Activated naive CD4-positive, alpha-beta T cell treated with anti-CD3 and anti-CD28 coated beads, Interleukin-2, amount 50 U/mL, for 24 hours (primary cell): ENCODE results near the gene AP3B1.
"Not testable (repeated sequence)": the region's sequence is repeated elsewhere in the genome, so short reads cannot be mapped to it uniquely, and the experiment has no call there.

Source experiments
- H3K27ac Mint-ChIP-seq: one replicate; pipeline ENCODE4 v1.8.0; 2021; ENCODE audit warnings: mild to moderate bottlenecking, mixed read lengths
- H3K27me3 Mint-ChIP-seq: one replicate; pipeline ENCODE4 v1.8.0; 2021; ENCODE audit warnings: mixed read lengths
- H3K36me3 Mint-ChIP-seq: one replicate; pipeline ENCODE4 v1.8.0; 2021; ENCODE audit warnings: mixed read lengths
- H3K4me1 Mint-ChIP-seq: one replicate; pipeline ENCODE4 v1.8.0; 2021; ENCODE audit warnings: mixed read lengths
- H3K4me3 Mint-ChIP-seq: one replicate; pipeline ENCODE4 v1.8.0; 2021; ENCODE audit warnings: mild to moderate bottlenecking, mixed read lengths
- H3K9me3 Mint-ChIP-seq: one replicate; pipeline ENCODE4 v1.8.0; 2021; ENCODE audit warnings: mixed read lengths

The AP3B1 gene

DNA sequence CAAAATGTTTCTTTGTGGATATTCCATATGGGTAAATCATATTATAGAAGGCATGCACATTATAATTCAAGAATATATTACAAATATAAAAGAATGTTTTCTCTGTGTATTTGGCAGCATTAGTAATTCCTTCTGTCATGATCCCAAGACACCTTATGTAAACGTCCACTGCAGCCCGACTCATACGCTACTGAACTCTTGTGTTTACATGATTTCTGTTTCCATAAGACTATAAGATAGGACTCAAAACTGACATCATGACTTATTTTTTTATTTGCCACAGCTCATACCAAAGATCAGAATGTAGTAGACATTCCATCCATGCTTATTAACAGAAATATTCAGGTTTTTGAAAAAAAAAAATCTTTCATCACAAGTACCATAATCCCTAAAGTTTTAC lies 234.1 kb downstream of the AP3B1 start:
- Mint-ChIP-seq H3K4me3 (no peak overlapping the region), H3K27me3 (no peaks in the 10 kb centered on the region), H3K4me1 (peaks cover 3% of the 10 kb centered on the region), H3K27ac (no peak overlapping the region), H3K9me3 (no peaks in the 10 kb centered on the region), H3K36me3 (peaks cover 5% of the 10 kb centered on the region)

DNA sequence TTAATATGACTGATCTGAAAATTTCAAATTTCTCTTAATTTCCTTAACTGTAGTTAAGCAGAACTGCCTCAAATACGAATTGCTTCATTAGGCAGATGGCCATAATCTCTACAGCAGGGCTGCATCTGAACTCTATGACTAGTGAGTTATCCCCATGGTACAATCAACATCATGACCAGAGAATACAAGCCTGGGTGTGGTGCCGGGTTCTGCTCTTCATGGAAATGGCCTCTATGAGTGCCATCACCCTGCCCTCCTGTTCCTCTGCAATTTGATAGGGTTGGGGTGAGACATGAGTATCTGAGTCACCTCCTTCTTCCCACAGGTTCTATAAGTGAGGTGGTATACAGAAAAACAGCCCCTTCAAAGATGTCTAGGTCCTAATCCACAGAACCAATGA lies 235.9 kb downstream of the AP3B1 start:
- Mint-ChIP-seq H3K4me3 (no peak overlapping the region), H3K9me3 (no peaks in the 10 kb centered on the region), H3K27ac (no peak overlapping the region), H3K4me1 (peaks cover 3% of the 10 kb centered on the region), H3K27me3 (no peaks in the 10 kb centered on the region), H3K36me3 (peaks cover 8% of the 10 kb centered on the region)

DNA sequence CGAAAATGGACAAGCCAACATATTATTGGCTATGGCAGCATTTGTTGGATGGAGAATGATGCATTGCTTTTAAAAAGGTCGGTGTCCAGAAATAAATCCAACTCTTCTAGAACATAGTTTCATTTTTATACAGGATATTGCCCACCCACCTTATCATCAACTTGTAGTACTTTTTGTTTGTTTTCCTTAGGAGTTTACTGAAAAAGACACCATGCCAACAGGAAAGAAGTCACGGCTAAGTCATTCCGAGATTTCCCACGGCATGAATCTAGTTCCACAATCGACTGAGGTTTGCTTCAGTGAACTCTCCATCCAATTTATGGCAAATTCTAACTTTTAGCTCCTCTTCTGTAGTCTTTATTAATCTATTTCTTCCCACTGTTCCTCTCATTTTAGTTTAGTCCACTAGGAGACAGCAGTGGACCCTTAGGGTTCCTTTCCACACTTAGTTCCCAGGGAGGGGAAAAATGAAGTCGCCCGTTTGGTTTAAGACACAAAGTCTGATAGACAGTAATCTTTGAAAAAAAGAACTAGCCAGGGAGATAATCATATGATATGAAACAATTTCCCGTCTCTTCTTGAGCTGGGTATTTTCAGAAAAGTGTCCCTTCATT lies 237.5 kb downstream of the AP3B1 start:
- no peak overlapping the region for H3K27ac Mint-ChIP-seq
- H3K27me3 Mint-ChIP-seq = no peaks in the 10 kb centered on the region
- H3K4me1 Mint-ChIP-seq = peaks cover 3% of the 10 kb centered on the region
- no peak overlapping the region for H3K4me3 Mint-ChIP-seq
- peaks cover 9% of the 10 kb centered on the region for H3K36me3 Mint-ChIP-seq
- no peaks in the 10 kb centered on the region for H3K9me3 Mint-ChIP-seq

DNA sequence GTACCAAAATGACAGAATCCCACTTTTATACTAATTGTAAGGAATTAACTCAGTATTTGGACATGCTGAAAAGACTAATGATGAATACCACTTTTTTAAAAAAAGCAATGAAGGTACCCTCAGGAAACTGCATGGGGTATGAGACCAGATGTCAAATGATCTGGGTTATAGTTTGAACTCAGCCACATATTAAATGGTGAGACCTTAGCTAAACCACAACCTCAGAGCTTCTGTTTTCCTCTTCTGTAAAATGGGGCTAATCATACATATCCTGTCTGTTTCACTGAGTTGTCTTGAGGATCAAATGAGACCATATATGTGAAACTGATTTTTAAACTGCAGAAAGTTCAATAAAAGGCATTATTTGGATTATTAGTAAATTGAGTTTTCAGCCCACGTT lies 238.4 kb downstream of the AP3B1 start:
- peaks cover 9% of the 10 kb centered on the region for H3K36me3 Mint-ChIP-seq
- no peaks in the 10 kb centered on the region for H3K9me3 Mint-ChIP-seq
- peaks cover 3% of the 10 kb centered on the region for H3K4me1 Mint-ChIP-seq

DNA sequence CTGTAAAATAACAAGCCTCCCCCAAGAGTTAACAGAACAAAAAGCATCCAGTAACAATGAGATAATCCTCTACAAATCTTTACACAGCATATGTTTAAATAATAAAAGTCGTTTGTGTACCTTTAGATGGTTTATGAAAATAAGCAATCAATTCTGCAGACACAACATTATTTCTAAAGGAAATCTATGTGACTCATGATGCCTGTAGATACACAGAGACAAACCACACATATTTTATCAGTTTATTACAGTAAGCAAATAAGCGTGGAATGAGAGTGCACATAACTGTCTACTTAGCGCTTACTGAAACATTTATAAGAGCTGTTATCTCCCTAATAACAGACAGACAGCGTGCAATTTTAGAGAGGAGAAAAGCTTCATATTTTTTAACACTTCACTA lies 243.6 kb downstream of the AP3B1 start:
- no peak overlapping the region for H3K4me3 Mint-ChIP-seq
- peaks cover 7% of the 10 kb centered on the region for H3K9me3 Mint-ChIP-seq
- H3K4me1 Mint-ChIP-seq = no peaks in the 10 kb centered on the region
- no peaks in the 10 kb centered on the region for H3K27me3 Mint-ChIP-seq
- peaks cover 16% of the 10 kb centered on the region for H3K36me3 Mint-ChIP-seq
- no peak overlapping the region for H3K27ac Mint-ChIP-seq

More for the DNA sequence above, 238.4 kb downstream of the AP3B1 start:
- H3K27ac Mint-ChIP-seq = no peak overlapping the region
- H3K4me3 Mint-ChIP-seq = no peak overlapping the region
- H3K27me3 Mint-ChIP-seq = no peaks in the 10 kb centered on the region

DNA sequence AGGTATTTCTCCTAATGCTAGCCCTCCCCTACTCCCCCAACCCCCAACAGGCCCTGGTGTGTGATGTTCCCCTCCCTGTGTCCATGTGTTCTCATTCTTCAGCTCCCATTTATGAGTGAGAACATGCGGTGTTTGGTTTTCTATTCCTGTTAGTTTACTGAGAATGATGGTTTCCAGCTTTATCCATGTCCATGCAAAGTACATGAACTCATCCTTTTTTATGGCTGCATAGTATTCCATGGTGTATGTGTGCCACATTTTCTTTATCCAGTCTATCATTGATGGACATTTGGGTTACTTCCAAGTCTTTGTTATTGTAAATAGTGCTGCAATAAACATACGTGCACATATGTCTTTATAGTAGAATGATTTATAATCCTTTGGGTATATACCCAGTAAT lies 247.7 kb downstream of the AP3B1 start:
- H3K27ac Mint-ChIP-seq, H3K27me3 Mint-ChIP-seq, H3K9me3 Mint-ChIP-seq, H3K4me3 Mint-ChIP-seq, H3K4me1 Mint-ChIP-seq: not testable (repeated sequence)
- peaks cover 22% of the 10 kb centered on the region for H3K36me3 Mint-ChIP-seq

DNA sequence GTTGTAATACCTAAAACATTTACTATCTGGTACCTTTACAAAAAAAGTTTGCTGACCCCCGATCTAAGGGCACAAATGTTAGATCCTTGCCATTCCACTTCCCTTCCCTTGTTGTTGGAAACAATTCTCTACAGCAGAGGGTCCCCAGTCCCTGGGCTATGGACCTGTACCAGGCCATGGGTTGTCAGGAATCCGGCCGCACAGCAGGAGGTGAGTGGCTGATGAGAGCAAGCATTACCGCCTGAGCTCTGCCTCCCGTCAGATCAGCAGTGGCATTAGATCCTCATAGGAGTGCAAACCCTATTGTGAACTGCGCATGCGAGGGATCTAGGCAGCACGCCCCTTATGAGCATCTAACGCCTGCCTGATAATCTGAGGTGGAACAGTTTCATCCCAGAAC lies 248.5 kb downstream of the AP3B1 start:
- Mint-ChIP-seq H3K27ac (no peak overlapping the region), H3K4me3 (no peak overlapping the region), H3K36me3 (peaks cover 22% of the 10 kb centered on the region), H3K4me1 (no peaks in the 10 kb centered on the region), H3K9me3 (peaks cover 7% of the 10 kb centered on the region), H3K27me3 (no peaks in the 10 kb centered on the region)

DNA sequence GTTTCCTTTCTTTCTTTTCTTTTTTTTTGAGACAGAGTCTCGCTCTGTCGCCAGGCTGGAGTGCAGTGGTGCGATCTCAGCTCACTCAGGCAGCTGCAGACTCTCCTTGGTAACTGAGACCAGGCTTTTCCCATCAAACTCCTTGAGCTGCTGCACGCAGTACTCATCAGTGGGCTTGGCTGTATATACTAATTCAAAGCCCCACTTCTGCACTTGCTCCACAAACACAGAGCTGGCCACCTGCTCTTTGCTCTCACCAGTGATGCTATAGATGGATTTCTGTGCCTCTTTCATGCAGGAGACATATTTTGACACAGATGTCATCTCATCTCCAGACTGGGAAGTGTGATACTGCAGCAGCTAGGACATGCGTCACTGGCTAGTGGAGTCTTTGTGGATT lies 252.7 kb downstream of the AP3B1 start:
- Mint-ChIP-seq H3K4me1 (no peaks in the 10 kb centered on the region), H3K27ac (no peak overlapping the region), H3K9me3 (no peaks in the 10 kb centered on the region), H3K27me3 (no peaks in the 10 kb centered on the region), H3K4me3 (no peak overlapping the region), H3K36me3 (peaks cover 25% of the 10 kb centered on the region)

DNA sequence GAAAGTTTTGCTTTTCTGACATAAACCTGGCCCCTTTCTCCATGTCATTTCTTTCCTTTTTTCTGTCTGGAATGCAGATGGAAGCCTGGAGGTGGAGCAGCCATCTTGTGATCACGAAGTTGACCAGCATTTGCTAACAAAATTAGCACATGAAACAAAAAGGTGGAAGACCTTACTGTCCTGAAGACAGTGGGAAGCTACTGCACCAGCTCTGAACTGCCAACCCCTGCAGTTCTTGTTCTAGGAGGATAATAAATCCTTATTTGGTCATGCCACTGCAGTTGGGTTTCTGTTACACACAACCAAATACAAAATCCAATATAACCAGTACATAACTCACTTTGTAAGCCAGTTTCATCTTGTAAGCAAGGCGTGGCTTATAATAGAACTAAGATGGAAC lies 269.0 kb downstream of the AP3B1 start:
- Mint-ChIP-seq H3K36me3 (peaks cover 19% of the 10 kb centered on the region), H3K9me3 (no peaks in the 10 kb centered on the region), H3K27me3 (no peaks in the 10 kb centered on the region), H3K4me3 (no peak overlapping the region), H3K4me1 (no peaks in the 10 kb centered on the region), H3K27ac (no peak overlapping the region)

DNA sequence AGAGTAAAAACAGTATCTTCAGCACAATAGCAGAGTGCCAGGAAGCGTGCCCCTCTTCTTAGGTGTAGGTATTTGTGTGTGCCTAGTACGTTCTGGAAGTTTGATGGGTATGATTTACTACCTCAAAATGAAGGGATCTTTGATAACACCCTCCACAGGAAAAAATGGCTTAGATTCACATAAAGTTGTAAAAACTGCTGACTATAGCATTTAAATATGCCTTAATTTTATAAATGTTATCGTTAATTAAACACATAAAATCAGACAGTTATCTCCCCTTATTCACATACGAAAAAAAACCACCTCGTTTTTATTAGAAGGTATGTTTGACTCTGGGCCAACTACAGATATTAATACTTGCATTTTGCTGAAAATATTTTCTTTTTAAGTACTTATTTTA lies 274.8 kb downstream of the AP3B1 start:
- Mint-ChIP-seq H3K27ac (no peak overlapping the region), H3K4me3 (no peak overlapping the region), H3K9me3 (no peaks in the 10 kb centered on the region), H3K4me1 (no peaks in the 10 kb centered on the region), H3K27me3 (no peaks in the 10 kb centered on the region), H3K36me3 (peaks cover 16% of the 10 kb centered on the region)

DNA sequence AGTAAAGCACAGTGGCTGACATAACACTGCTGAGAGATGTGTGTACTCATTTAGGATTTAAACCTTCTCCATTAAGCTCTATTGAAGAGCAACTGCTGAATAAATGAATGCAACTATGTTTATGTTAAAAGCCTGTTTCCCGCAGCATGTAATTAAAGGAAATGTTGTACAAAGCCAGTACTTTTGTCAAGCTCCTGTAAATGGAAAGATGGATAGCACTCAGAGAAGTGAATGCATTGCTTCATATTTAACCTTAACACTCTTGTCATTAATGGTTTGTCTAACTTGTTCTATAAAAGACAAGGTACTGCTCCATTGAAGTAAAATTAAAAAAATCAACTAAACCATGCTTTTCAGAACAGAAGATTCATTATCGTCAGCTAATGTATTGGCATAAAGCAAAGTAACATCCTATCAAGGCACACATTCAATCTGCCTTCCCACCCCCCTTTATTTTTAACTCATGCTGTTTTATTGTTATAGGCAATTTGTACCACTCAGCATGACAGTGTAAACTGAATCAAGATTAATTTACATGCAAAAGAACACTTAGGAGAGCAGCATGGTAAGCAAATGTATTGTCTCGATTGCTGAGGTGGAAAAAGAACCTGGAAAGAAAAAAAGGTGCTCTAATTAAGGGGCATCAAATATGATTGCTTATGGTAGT lies 277.5 kb downstream of the AP3B1 start:
- H3K9me3 Mint-ChIP-seq = no peaks in the 10 kb centered on the region
- H3K36me3 Mint-ChIP-seq = peaks cover 12% of the 10 kb centered on the region
- no peak overlapping the region for H3K27ac Mint-ChIP-seq
- H3K4me1 Mint-ChIP-seq = no peaks in the 10 kb centered on the region
- no peaks in the 10 kb centered on the region for H3K27me3 Mint-ChIP-seq
- no peak overlapping the region for H3K4me3 Mint-ChIP-seq

DNA sequence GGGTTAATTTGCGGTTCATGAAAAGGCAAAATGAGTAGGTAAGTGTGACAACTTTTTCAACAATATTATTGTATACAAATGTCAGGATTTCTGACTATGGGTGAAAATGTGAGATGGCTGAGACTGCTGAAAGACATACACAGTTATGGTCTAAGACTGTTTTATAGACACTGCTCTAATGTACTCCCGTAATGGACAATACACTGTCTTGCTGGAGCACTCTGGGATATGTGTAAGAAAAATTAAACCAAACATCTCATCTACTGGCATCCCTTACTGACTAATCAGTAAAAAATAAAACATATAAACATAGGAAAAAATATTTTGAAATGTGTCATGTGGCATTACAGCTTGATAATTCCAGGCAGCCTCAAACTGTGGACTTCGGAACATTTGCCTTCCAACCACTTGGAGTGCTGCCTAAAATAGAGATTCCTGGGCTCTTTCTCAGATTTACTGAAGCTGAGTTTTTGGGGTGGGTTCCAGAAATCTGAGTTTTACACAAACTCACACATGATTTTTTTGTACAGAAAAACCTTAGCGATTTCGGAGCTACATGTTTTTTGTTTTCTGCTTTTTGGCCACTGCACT lies 284.5 kb downstream of the AP3B1 start:
- H3K27me3 Mint-ChIP-seq = no peaks in the 10 kb centered on the region
- H3K36me3 Mint-ChIP-seq = peaks cover 6% of the 10 kb centered on the region
- no peak overlapping the region for H3K27ac Mint-ChIP-seq
- no peak overlapping the region for H3K4me3 Mint-ChIP-seq
- H3K4me1 Mint-ChIP-seq = no peaks in the 10 kb centered on the region
- H3K9me3 Mint-ChIP-seq = no peaks in the 10 kb centered on the region

DNA sequence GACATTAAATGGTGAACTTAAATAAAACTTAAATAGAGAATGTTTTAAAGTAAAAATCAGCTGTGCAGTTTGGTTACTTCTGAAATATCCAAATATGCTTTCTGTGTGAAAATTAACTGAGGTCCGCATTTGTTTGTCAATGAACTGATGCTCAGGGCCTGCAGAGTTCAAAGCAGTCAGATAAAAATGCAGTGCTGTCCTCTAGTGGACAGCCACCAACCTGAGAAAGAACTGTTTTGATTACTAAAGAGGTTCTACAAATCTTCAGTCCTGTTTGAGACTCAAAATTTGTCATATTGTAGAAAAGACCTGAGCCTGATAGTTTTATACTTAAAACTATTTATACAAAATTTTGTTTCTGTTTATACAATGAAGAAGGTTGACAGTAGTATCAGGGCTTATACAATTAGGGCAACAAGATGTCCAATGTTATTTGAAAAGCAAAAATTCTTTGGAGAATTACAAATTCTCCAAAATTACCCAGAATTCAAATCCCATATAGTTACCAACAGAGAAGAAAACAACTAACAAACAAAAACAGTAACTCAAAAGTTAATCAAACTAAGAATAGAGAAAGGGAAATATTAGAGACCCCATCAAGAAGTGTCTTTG lies 286.0 kb downstream of the AP3B1 start:
- no peak overlapping the region for H3K4me3 Mint-ChIP-seq
- H3K27me3 Mint-ChIP-seq = no peaks in the 10 kb centered on the region

DNA sequence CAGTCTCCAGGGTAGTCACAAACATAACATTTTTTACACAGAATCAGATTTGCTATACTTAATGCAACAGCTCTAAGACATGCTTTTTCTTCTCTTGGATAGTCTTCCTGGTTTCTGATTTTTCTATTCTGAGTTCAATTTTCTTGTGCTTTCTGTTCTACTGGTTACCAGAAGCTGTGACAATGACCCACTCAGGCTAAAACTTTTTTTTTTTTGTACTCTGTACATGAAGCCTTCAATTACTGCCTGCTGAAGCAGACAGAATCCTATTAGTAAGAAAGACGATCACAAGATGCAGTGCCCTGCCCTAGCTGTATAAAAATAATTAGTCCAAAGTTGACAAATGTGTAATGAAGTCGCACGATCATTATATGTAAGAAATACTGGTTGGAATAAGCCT lies 287.3 kb downstream of the AP3B1 start:
- Mint-ChIP-seq H3K4me1 (no peaks in the 10 kb centered on the region), H3K9me3 (no peaks in the 10 kb centered on the region), H3K27me3 (no peaks in the 10 kb centered on the region), H3K36me3 (peaks cover 11% of the 10 kb centered on the region), H3K4me3 (no peak overlapping the region), H3K27ac (no peak overlapping the region)

More for the DNA sequence above, 286.0 kb downstream of the AP3B1 start:
- peaks cover 5% of the 10 kb centered on the region for H3K36me3 Mint-ChIP-seq
- H3K27ac Mint-ChIP-seq = no peak overlapping the region
- no peaks in the 10 kb centered on the region for H3K4me1 Mint-ChIP-seq
- no peaks in the 10 kb centered on the region for H3K9me3 Mint-ChIP-seq

DNA sequence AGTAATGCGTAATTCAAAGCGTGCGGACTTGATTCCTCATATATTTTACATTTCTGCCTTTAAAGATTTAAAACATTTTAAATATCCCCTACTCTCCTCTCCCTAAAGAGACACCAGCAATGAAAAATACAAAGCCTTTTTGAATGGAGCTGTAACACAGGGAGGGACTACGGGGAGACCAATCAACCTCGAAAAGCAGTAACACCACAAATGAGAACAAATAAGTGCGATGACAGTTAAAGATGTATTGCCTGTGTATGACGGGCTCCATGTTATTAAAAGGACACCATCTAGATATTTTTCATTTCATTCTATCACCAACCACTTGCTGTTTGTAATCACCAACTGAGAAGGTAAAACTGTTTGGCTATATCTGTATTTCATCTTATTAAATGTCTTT lies 288.0 kb downstream of the AP3B1 start:
- Mint-ChIP-seq H3K4me1 (no peaks in the 10 kb centered on the region), H3K4me3 (no peak overlapping the region), H3K36me3 (peaks cover 14% of the 10 kb centered on the region), H3K27me3 (no peaks in the 10 kb centered on the region), H3K27ac (no peak overlapping the region), H3K9me3 (no peaks in the 10 kb centered on the region)

DNA sequence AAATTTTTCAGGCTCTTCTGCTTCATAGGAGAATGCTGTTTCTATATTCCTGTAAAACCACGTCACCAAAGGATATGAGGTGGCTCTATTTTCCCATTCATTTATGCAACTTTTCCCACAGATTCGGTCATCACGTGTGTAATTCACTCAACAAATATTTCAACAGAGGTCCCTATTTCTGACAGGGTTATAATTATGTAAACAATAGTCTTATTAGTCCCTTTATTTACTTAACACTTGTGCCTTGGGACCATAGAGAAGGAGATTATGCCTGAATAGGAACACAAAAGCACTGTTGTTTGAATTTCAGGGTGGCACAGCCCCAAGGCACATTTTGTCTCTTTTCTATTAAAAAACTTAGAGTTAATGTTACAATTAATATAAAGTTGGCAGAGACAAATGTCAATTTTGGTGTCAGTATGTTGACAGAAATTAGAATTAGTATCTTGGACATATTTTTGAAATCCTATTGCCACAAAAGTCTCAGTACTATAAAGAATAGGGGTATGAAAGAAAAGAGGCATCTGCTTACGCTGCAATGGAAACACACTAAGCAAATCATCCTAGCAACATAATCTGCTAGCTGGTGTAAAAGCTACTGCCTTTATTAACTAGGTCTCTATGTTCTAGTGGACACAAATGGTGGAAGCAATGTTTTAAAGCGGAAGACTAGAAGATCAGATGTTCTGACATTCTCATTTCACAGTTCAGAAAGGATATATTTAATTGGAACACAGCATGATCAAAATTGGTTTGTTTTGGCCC lies 289.3 kb downstream of the AP3B1 start:
- H3K36me3 Mint-ChIP-seq = peaks cover 18% of the 10 kb centered on the region
- H3K4me3 Mint-ChIP-seq = no peak overlapping the region
- no peaks in the 10 kb centered on the region for H3K4me1 Mint-ChIP-seq
- no peak overlapping the region for H3K27ac Mint-ChIP-seq
- H3K9me3 Mint-ChIP-seq = no peaks in the 10 kb centered on the region
- no peaks in the 10 kb centered on the region for H3K27me3 Mint-ChIP-seq
